Choroid plexus epithelial cell (primary cell): ENCODE measurements around the gene EXD3.
"Not testable (repeated sequence)": the region's sequence is repeated elsewhere in the genome, so short reads cannot be mapped to it uniquely, and the experiment has no call there.

Source experiments
- DNase-seq: peaks from one replicate; pipeline ENCODE4 v3.0.0-alpha.2; 2010; ENCODE audit warnings: low read depth
- H3K4me3 ChIP-seq: 2 replicates; pipeline ENCODE4 v1.5.1; 2011; ENCODE audit warnings: low read depth, mild to moderate bottlenecking, control low read depth, low read length, moderate library complexity
- TF ChIP-seq, protein P1 (sequence below): conservative IDR thresholded peaks from 2 replicates; pipeline ENCODE4 v1.5.1; 2011; ENCODE audit warnings: low read depth, mild to moderate bottlenecking, control low read depth, inconsistent platforms, low read length, moderate library complexity

Gene EXD3

GRCh38 chr9:137453643-137454081 lies 30.7 kb upstream of the EXD3 start:
- TF ChIP-seq, protein P1, sequence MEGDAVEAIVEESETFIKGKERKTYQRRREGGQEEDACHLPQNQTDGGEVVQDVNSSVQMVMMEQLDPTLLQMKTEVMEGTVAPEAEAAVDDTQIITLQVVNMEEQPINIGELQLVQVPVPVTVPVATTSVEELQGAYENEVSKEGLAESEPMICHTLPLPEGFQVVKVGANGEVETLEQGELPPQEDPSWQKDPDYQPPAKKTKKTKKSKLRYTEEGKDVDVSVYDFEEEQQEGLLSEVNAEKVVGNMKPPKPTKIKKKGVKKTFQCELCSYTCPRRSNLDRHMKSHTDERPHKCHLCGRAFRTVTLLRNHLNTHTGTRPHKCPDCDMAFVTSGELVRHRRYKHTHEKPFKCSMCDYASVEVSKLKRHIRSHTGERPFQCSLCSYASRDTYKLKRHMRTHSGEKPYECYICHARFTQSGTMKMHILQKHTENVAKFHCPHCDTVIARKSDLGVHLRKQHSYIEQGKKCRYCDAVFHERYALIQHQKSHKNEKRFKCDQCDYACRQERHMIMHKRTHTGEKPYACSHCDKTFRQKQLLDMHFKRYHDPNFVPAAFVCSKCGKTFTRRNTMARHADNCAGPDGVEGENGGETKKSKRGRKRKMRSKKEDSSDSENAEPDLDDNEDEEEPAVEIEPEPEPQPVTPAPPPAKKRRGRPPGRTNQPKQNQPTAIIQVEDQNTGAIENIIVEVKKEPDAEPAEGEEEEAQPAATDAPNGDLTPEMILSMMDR: no peak
- DNase-seq: peak; percentile 87
- peak overlapping the region; percentile 54 for H3K4me3 ChIP-seq

GRCh38 chr9:137452761-137453642 lies 30.0 kb upstream of the EXD3 start:
- peak overlapping the region; percentile 54 for H3K4me3 ChIP-seq
- TF ChIP-seq, protein P1: no peak
- no peak for DNase-seq

- DNase-seq: no peak
Measured at GRCh38 chr9:137452006-137452760, 29.2 kb upstream of the EXD3 start.

GRCh38 chr9:137451264-137452005 lies 28.5 kb upstream of the EXD3 start:
- not testable (repeated sequence) for DNase-seq, H3K4me3 ChIP-seq

More at GRCh38 chr9:137452006-137452760, 29.2 kb upstream of the EXD3 start:
- TF ChIP-seq, protein P1: no peak
- no peak overlapping the region for H3K4me3 ChIP-seq

GRCh38 chr9:137450539-137451222 lies 27.7 kb upstream of the EXD3 start:
- not testable (repeated sequence) for DNase-seq

DNA sequence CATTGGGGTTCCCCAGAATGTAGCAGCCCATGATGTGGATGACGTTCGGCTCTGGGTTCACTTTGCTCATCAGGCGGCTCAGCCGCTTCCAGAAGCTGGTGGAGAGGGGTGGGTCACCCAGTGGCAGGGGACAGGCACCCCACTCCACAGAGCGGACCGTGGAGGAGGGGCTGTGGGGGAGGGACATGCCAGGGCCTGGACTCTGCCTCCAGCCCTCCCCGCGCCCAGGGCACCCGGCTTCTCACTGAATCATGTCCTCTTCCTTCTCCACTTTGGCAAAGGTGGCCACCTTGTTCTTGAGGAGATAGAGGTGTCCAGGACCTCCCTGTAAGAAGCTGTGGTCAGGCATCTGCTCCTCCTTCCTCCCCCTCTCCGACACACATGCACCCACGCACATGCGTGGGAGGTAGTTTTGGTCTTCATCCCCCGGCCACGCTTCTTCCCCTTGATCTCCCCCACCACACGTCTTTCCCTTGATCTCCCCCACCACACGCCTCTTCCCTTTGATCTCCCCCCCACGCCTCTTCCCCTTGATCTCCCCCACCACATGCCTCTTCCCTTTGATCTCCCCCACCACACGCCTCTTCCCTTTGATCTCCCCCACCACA lies 27.1 kb upstream of the EXD3 start:
- no peak overlapping the region for H3K4me3 ChIP-seq
- no peak for DNase-seq
- TF ChIP-seq, protein P1: no peak

More at GRCh38 chr9:137450539-137451222, 27.7 kb upstream of the EXD3 start:
- not testable (repeated sequence) for H3K4me3 ChIP-seq
